Mesendoderm (in vitro differentiated cells): ENCODE data around the gene FAM216A.
"Not testable (repeated sequence)": the region's sequence is repeated elsewhere in the genome, so short reads cannot be mapped to it uniquely, and the experiment has no call there.

Source experiments
- DNase-seq: peaks from one replicate; pipeline ENCODE4 v3.0.0; 2013
- H2AK5ac ChIP-seq: 2 replicates; pipeline ENCODE4 v1.6.1; 2013; ENCODE audit warnings: low read length, inconsistent platforms
- H2BK120ac ChIP-seq: 2 replicates; pipeline ENCODE4 v1.6.1; 2013; ENCODE audit warnings: low read depth, mild to moderate bottlenecking, low read length, moderate library complexity, mixed read lengths
- H2BK15ac ChIP-seq: replicated peaks from 2 replicates; pipeline ENCODE4 v1.6.1; 2013; ENCODE audit warnings: low read depth, mild to moderate bottlenecking, moderate library complexity
- H2BK5ac ChIP-seq: 2 replicates; pipeline ENCODE4 v1.6.1; 2013; ENCODE audit warnings: low read length, inconsistent platforms
- H3K18ac ChIP-seq: 2 replicates; pipeline ENCODE4 v1.6.1; 2013; ENCODE audit warnings: mild to moderate bottlenecking, low read length, mixed read lengths
- H3K23ac ChIP-seq: one replicate; pipeline ENCODE4 v1.6.1; 2013; ENCODE audit warnings: low read length
- H3K27ac ChIP-seq: 2 replicates; pipeline ENCODE4 v1.5.1; 2013; ENCODE audit warnings: low read depth, mild to moderate bottlenecking, inconsistent platforms, low read length, moderate library complexity
- H3K27me3 ChIP-seq: 2 replicates; pipeline ENCODE4 v1.6.1; 2013; ENCODE audit warnings: low read length, control low read depth, mild to moderate bottlenecking, inconsistent platforms; ENCODE audit not compliant: insufficient read depth, poor library complexity
- H3K36me3 ChIP-seq: 2 replicates; pipeline ENCODE4 v1.6.1; 2013; ENCODE audit warnings: low read length, inconsistent platforms; ENCODE audit not compliant: control insufficient read depth, insufficient read depth
- H3K4ac ChIP-seq: one replicate; pipeline ENCODE4 v1.6.1; 2013; ENCODE audit warnings: low read depth, mild to moderate bottlenecking, low read length, moderate library complexity
- H3K4me1 ChIP-seq: 2 replicates; pipeline ENCODE4 v1.6.1; 2013; ENCODE audit warnings: low read depth, low read length, inconsistent platforms; ENCODE audit not compliant: control insufficient read depth
- H3K4me2 ChIP-seq: 2 replicates; pipeline ENCODE4 v1.6.1; 2013; ENCODE audit warnings: low read length
- H3K4me3 ChIP-seq: 2 replicates; pipeline ENCODE4 v1.5.1; 2013; ENCODE audit warnings: mild to moderate bottlenecking, low read length
- H3K56ac ChIP-seq: one replicate; pipeline ENCODE4 v1.6.1; 2013; ENCODE audit warnings: low read length
- H3K79me1 ChIP-seq: 2 replicates; pipeline ENCODE4 v1.6.1; 2013; ENCODE audit warnings: low read length, inconsistent platforms
- H3K79me2 ChIP-seq: 2 replicates; pipeline ENCODE4 v1.6.1; 2013; ENCODE audit warnings: mild to moderate bottlenecking, low read length; ENCODE audit not compliant: control insufficient read depth, insufficient read depth
- H3K9ac ChIP-seq: 2 replicates; pipeline ENCODE4 v1.6.1; 2013; ENCODE audit warnings: low read length, inconsistent platforms
- H4K5ac ChIP-seq: one replicate; pipeline ENCODE4 v1.6.1; 2013; ENCODE audit warnings: low read length
- H4K8ac ChIP-seq: one replicate; pipeline ENCODE4 v1.6.1; 2013; ENCODE audit warnings: low read depth, mild to moderate bottlenecking, control low read depth, low read length, moderate library complexity
- WGBS: extraction: QIAGEN DNeasy Blood & Tissue Kit; methylation state at CpG from one replicate; pipeline ENCODE4 v1.1.7; 2013; ENCODE audit warnings: low lambda C conversion rate, missing lambda C conversion rate; ENCODE audit not compliant: insufficient coverage; ENCODE audit errors: extremely low coverage; 5-methylcytosine and 5-hydroxymethylcytosine counted together

FAM216A gene

DNA sequence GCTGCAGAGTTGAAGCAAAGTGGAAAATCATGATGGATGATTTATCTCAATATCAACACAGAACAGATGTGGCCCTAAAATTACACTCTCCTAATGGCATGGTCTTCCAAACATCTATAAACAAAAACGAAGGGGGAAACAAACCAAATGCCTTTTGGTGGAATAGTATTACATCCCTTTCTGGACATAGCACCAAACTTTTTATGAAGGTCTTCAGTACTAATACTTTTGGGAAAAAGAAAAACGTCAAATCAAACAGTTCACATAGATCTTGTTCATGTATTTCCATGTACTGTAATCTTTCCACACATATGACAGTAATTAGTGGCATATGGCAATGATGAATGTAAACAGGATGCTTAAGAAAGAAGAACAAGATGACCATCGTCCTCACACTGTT is 42.2 kb upstream of the FAM216A start:
- H3K23ac ChIP-seq = no peak overlapping the region
- H3K4me2 ChIP-seq = no peak overlapping the region
- DNase-seq = no peak
- H3K36me3 ChIP-seq = no peaks in the 10 kb centered on the region
- no peak overlapping the region for H2BK5ac ChIP-seq
- no peaks in the 10 kb centered on the region for H3K4me1 ChIP-seq
- no peak overlapping the region for H4K8ac ChIP-seq
- H3K18ac ChIP-seq = no peak overlapping the region
- no peak overlapping the region for H2BK15ac ChIP-seq
- no peak overlapping the region for H3K9ac ChIP-seq
- no peaks in the 10 kb centered on the region for H3K79me1 ChIP-seq
- H3K79me2 ChIP-seq = no peaks in the 10 kb centered on the region
- no peak overlapping the region for H2AK5ac ChIP-seq
- H2BK120ac ChIP-seq = no peak overlapping the region
- no peak overlapping the region for H3K56ac ChIP-seq
- WGBS = no CpG with 5 or more reads among the region's 3 CpGs
- H3K4ac ChIP-seq = no peak overlapping the region
- H3K27me3 ChIP-seq = no peaks in the 10 kb centered on the region
- H3K4me3 ChIP-seq = no peak overlapping the region
- H4K5ac ChIP-seq = no peak overlapping the region
- no peak overlapping the region for H3K27ac ChIP-seq

DNA sequence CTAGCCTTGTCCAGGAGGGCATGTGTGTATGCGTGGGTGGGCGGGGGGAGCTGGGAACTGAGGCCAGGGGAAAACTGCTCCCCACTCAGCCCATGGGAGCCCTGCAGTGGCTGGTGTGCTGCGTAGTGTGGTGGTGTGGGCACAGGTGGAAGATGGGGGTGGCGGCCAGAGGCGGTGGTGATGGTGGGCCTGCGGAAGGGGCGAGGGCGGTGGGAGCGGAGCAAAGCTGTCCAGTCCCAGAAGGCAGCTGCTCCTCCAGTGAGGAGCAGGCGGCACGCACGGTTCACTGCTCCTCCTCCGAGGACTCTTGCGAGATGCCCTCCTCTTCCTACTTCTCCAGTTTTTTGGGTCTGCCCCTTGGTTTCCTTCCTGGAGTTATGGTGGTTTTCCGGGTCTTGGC is 39.0 kb upstream of the FAM216A start:
- H4K8ac ChIP-seq, DNase-seq, H3K9ac ChIP-seq, H3K23ac ChIP-seq, H3K56ac ChIP-seq, H4K5ac ChIP-seq, H3K27ac ChIP-seq, H2BK5ac ChIP-seq, H3K4ac ChIP-seq, H2BK120ac ChIP-seq, H3K36me3 ChIP-seq, H3K27me3 ChIP-seq, H3K79me1 ChIP-seq, H3K4me2 ChIP-seq, H3K18ac ChIP-seq, H2BK15ac ChIP-seq, H3K4me1 ChIP-seq, H3K4me3 ChIP-seq, H2AK5ac ChIP-seq, H3K79me2 ChIP-seq: not testable (repeated sequence)
- no CpG with 5 or more reads among the region's 15 CpGs for WGBS

DNA sequence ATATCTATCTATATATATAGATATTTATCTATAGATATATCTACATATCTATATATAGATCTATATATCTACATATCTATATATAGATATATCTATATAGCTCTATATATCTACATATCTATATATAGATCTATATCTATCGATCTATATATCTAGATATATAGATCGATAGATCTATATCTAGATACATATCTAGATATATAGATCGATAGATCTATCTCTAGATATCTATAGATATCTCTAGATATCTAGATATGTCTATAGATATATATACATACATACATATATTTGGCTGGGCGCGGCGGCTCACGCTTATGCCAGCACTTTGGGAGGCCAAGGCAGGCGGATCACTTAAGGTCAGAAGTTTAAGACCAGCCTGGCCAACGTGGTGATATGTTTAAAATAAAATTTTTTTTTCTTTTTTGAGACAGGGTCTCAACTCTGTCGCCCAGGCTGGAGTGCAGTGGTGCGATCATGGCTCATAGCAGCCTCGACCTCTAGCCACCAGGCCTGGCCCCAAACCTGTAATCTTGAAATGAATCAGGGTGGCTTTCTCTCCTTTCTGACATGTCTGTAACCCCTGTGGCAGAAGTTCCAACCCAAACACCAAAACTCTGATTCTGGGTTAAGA is 36.6 kb upstream of the FAM216A start:
- Histone ChIP-seq H4K8ac (no peak overlapping the region), H3K4ac (no peak overlapping the region), H2BK120ac (no peak overlapping the region), H3K36me3 (peaks cover 3% of the 10 kb centered on the region), H2BK5ac (no peak overlapping the region), H3K9ac (no peak overlapping the region), H3K4me2 (no peak overlapping the region), H3K27me3 (no peaks in the 10 kb centered on the region), H2AK5ac (no peak overlapping the region), H2BK15ac (no peak overlapping the region), H3K56ac (no peak overlapping the region), H3K4me3 (no peak overlapping the region), H3K23ac (no peak overlapping the region), H3K79me1 (no peaks in the 10 kb centered on the region), H4K5ac (no peak overlapping the region), H3K79me2 (no peaks in the 10 kb centered on the region), H3K4me1 (no peaks in the 10 kb centered on the region), H3K18ac (no peak overlapping the region), H3K27ac (no peak overlapping the region)
- DNase-seq = no peak
- no CpG with 5 or more reads among the region's 12 CpGs for WGBS

DNA sequence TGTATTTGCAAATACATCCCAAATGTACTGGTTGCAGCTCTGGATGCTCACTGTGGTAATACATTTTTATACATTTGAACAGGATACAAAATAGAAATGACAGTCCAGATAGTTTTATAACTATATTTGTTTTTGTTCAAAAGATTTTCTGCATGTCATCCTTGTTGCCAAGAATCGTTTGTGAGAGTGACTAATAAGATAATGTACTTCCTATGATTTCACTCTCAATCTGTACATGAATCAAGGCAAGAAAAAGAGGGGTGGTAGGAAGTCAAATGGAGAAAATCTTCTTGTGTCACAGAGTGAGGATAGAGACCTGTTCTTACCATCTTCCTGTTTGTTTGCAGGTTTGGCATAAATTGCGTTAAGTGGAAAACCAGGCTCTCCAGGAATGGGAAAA is 32.4 kb upstream of the FAM216A start:
- Histone ChIP-seq H3K9ac (no peak overlapping the region), H2BK120ac (no peak overlapping the region), H3K56ac (no peak overlapping the region), H4K8ac (no peak overlapping the region), H3K23ac (no peak overlapping the region), H3K4ac (no peak overlapping the region), H3K18ac (no peak overlapping the region), H3K79me2 (no peaks in the 10 kb centered on the region), H2BK15ac (no peak overlapping the region), H3K27me3 (no peaks in the 10 kb centered on the region), H4K5ac (no peak overlapping the region), H3K79me1 (no peaks in the 10 kb centered on the region), H3K27ac (no peak overlapping the region), H3K4me3 (no peak overlapping the region), H2AK5ac (no peak overlapping the region), H3K4me1 (no peaks in the 10 kb centered on the region), H2BK5ac (no peak overlapping the region), H3K4me2 (no peak overlapping the region), H3K36me3 (peaks cover 4% of the 10 kb centered on the region)
- no CpG with 5 or more reads among the region's 2 CpGs for WGBS
- no peak for DNase-seq

DNA sequence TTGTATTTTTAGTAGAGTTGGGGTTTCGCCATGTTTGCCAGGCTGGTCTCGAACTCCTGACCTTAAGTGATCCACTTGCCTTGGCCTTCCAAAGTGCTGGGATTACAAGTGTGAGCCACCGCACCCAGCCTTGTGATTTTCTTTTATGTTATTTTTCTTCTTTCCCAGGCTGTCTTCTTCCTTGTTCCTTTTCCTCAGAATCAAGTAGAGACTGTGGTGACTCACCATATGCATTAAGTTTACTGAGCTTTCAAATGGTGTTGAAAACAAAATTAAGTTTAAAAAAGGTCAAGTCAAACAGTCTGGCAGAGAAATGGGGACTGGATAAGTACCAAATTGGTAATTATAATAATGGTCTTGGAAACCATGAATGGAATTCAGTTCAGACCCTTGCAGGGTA is 24.2 kb upstream of the FAM216A start:
- H3K56ac ChIP-seq = no peak overlapping the region
- WGBS = no CpG with 5 or more reads among the region's 3 CpGs
- no peak overlapping the region for H3K4me3 ChIP-seq
- H3K9ac ChIP-seq = no peak overlapping the region
- H4K8ac ChIP-seq = no peak overlapping the region
- no peak overlapping the region for H2BK5ac ChIP-seq
- H3K27me3 ChIP-seq = no peaks in the 10 kb centered on the region
- H3K4me2 ChIP-seq = no peak overlapping the region
- no peak overlapping the region for H3K18ac ChIP-seq
- peaks cover 5% of the 10 kb centered on the region for H3K79me1 ChIP-seq
- no peak overlapping the region for H3K23ac ChIP-seq
- H3K79me2 ChIP-seq = peaks cover 18% of the 10 kb centered on the region
- no peak overlapping the region for H2BK120ac ChIP-seq
- H3K36me3 ChIP-seq = peaks cover 3% of the 10 kb centered on the region
- no peak overlapping the region for H2BK15ac ChIP-seq
- no peak overlapping the region for H2AK5ac ChIP-seq
- H3K4me1 ChIP-seq = no peaks in the 10 kb centered on the region
- no peak overlapping the region for H3K27ac ChIP-seq
- H3K4ac ChIP-seq = no peak overlapping the region
- DNase-seq = no peak
- H4K5ac ChIP-seq = no peak overlapping the region
